Measurements from ENCODE around the gene CFL1. TPM values are rescaled to one million over a fixed set of nuclear protein-coding genes. Genes with fewer than 3 reads are reported as not detected.

Gene CFL1
- total RNA-seq, 8 experiments from 2014 or later, result 482 to 1,056 (median 733) TPM

DNA sequence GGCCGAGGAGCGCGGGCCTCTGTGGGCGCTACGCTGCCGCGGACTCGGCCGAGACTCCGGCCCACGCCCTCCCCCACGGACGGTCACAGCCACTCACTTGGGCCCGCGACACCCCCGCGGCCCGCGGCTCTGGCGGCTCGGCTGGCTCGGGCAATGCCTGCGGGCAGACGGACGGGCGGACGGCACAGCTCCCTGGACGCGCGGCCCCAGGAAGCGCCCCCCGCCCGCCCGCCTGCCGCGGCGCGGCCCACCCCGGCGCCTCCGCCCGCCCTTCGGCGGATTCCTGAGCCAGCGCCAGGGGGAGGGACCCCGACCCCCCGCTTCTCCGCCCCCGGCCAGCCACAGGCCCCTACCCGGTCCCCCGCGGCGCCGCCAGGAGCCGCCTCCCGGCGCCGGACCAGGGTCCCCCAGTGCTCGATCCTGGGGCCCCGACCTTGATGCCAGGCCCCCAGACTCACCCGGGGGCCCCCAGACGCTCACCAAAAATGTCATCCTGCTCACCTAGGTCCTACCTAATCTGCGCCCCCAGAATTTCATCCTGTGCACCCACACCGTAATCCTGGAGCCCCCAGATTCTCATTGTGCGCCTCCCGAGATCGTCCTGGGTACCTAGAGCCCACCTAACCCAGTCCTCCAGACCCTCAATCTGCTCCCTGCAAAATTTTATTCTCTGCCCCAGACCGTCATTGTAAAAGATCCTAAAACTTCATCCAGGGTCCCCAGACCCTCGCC, 14.8 kb upstream of the CFL1 start, which contains the start of gene EFEMP2:
EFEMP2 (minus strand) TSS at position 215 of the 732 bp plus-strand sequence. CDS start 446 bp downstream, outside the sequence.
- ATAC-seq (replicated peaks in 6 of 8), result peak; percentile 4 to 20 (median 13)
- WGBS, 10 experiments, result 6% methylated on average over 6 of the region's 69 CpGs; no CpG with 5 or more reads in 9 of the 10 experiments
- peak within 1 kb of the TSS in 1 of 2 donors; percentile 32 for H3K27ac ChIP-seq
- in situ Hi-C loops (cut with MboI; ENCODE audit: low pct_unique_long_range_greater_than_20kb in 2 of 9, low sequenced_read_pairs in 9 of 9, unreplicated experiment in 9 of 9), result no loop called here
- H3K4me1 ChIP-seq (replicated peaks in 1 of 2), result peaks cover 8 to 30% of the 10 kb centered on the region in 2 donors
- H3K4me3 ChIP-seq, result peak within 1 kb of the TSS; percentile 19 to 42 (median 37)

DNA sequence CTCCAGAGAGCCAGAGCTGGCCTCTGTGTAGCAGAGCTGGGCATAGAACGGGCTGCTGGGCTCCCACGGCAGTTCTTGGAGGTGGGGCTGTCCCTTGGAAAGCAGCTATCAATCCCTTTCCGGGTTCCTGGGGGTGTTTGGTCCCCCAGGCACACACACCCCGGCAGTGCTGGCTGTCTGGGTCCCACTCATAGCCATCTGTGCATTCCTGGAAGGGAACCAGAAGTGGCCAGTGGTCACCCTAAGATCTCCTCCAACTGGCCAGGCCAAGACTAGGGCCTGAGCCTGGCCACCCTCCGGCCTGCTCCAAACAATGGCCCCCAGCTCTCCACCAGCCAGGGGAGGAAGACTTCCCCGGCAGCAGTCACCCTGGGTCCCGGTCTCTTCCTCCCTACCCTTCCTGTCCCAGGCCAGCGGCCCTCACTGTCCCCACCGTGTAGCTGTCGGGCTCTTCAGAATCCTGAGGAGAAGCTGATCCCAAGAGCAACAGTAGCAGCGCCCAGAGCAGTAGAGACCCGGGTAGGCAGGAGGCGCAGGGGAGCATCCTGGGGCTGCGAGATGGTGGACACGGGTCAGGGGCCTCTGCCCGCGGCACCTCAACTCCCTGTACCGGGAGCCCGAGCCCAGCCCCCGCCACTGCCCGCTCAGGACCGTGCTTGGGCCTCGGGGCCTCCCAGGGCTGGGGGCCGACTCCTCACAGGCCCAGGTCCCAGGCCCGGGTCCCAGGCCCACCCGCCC, 14.0 kb upstream of the CFL1 start:
- in situ Hi-C loops (cut with MboI; ENCODE audit: low pct_unique_long_range_greater_than_20kb in 2 of 9, low sequenced_read_pairs in 9 of 9, unreplicated experiment in 9 of 9), result no loop called here
- 23 to 68% (median 58%) methylated on average over 1 to 5 of the region's 26 CpGs; no CpG with 5 or more reads in 6 of the 10 experiments for WGBS, 10 experiments
- H3K27ac ChIP-seq, result no peak overlapping the region
- H3K4me3 ChIP-seq, result peak overlapping the region in 4 of 5 donors; percentile 27 to 42 (median 38)
- H3K4me1 ChIP-seq (replicated peaks in 1 of 2), result peaks cover 8 to 31% of the 10 kb centered on the region in 2 donors
- ATAC-seq (replicated peaks in 6 of 8), result peak; percentile 3 to 34 (median 6)

DNA sequence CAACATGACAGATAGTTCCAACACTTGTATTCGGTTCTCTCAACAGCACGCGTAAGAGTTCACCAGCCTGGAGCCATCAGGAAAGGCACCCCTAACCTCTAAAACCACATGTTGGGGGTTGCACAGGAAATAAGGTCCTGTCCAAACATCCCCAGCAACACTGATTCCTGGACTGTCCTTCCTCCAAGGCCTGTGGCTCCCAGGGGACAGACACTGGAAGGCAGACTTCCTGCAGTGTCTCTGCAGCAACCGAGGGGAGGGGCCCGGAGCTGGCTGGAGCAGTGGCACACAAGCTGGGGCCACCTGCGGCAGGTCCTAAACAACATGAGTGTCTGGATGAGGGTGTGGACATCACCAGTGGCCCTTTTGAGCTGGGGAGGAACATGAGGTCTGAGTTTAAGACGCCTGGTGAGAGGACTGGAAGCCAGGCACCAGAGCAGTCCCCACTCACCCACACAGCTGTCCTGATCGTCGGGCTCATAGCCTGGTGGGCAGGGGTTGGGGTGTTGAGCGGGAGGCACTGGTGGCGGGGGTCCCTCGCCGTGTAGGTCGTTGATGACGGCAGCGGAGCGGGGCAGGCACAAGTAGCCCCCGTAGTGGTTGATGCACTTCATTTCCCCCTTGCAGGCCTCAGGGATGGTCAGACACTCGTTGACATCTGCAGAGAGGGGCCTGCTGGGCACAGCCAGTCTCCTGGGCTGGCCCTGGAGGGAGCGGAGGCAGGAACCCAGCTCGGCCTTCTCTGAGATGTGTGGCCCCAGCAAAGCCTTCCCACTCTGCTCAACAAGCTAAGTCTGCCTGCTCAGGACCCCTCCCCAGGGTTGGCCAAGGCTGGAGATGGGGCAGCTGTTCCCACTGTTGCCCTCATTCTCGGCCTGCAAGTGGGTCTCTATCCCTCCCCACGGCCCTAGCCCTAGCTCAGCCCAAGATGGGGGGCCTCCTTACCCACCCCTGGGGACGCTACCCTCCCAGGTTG, 13.0 kb upstream of the CFL1 start:
- Histone ChIP-seq H3K4me1 (replicated peaks in 1 of 2) (peaks cover 8 to 32% of the 10 kb centered on the region in 2 donors), H3K4me3 (no peak overlapping the region), H3K27ac (no peak overlapping the region)
- WGBS, 10 experiments, result 93 to 100% (median 100%) methylated on average over 1 to 3 of the region's 24 CpGs; no CpG with 5 or more reads in 7 of the 10 experiments
- in situ Hi-C loops (cut with MboI; ENCODE audit: low pct_unique_long_range_greater_than_20kb in 2 of 9, low sequenced_read_pairs in 9 of 9, unreplicated experiment in 9 of 9), result no loop called here
- no peak for ATAC-seq (replicated peaks in 6 of 8)

DNA sequence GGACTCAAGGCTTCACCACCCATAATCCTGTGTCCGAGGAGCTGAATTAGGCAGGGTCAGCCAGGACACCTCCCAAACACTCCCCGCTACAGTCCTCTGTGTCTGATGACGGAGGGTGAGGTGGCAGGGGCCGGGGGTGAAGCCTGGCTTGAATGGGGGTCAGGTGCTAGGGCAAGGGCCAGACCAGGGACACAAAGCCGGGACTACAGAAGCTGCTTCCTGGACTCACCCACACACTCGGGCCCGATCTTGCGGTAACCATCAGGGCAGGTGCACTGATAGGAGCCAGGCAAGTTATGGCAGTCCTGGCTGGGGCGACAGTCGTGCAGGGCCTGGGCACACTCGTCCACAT, 12.3 kb upstream of the CFL1 start:
- H3K4me3 ChIP-seq, result no peak overlapping the region
- 82 to 100% (median 100%) methylated on average over 1 to 2 of the region's 11 CpGs; no CpG with 5 or more reads in 7 of the 10 experiments for WGBS, 10 experiments
- H3K27ac ChIP-seq, result no peak overlapping the region
- peaks cover 8 to 32% of the 10 kb centered on the region in 2 donors for H3K4me1 ChIP-seq (replicated peaks in 1 of 2)
- in situ Hi-C loops (cut with MboI; ENCODE audit: low pct_unique_long_range_greater_than_20kb in 2 of 9, low sequenced_read_pairs in 9 of 9, unreplicated experiment in 9 of 9), result no loop called here
- no peak for ATAC-seq (replicated peaks in 6 of 8)

DNA sequence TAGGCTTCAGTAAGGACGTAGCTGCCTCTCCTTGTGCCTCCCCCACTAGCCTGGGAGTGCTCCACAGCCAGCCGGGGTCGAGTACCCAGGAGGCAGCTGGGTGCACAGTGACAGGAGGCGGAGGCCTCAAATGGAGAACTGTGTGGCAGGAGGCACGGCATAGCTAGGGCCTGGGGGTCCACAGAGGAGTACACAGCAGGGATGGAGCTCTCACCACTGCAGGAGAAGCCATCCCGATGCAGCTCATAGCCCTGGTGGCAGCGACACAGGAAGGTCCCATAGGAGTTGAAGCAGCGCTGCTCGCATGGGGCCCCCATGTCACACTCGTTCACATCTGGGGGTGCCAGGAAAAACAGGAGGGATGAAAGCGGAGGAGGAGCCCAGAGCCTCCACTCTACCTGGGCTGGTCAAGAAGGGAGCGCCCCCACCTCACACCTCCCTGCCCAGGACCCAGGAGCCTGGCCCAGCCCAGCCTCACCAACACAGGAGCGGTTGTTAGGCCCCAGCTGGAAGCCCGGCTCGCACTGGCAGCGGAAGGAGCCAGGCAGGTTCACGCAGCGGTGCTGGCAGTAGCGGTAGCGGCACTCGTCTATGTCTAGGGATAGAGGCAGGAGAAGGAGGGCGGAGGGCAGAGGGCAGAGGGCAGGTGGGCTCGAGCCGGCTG, 11.8 kb upstream of the CFL1 start:
- Histone ChIP-seq H3K4me1 (replicated peaks in 1 of 2) (peaks cover 8 to 32% of the 10 kb centered on the region in 2 donors), H3K27ac (no peak overlapping the region), H3K4me3 (no peak overlapping the region)
- no peak for ATAC-seq (replicated peaks in 6 of 8)
- in situ Hi-C loops (cut with MboI; ENCODE audit: low pct_unique_long_range_greater_than_20kb in 2 of 9, low sequenced_read_pairs in 9 of 9, unreplicated experiment in 9 of 9), result no loop called here
- 53 to 100% (median 76%) methylated on average over 1 to 9 of the region's 24 CpGs; no CpG with 5 or more reads in 5 of the 10 experiments for WGBS, 10 experiments

DNA sequence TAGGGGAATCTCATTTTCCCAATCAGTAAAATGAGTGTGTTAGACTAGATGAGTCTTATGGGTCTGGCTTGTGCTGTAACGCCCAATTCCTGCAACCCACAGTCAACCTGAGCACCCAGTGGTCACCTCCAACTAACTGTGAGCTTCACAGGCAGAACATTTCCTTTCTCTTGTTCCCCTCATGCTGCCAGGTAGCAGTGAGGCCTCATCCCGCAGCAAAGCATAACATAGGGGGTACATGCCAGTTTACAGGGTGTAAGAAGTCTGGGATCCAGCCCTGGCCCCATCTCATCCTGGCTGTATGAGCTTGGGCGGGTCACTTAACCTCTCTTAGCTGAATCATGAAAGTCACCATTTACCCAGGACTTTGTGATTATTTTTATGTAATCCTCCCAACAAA, 10.9 kb upstream of the CFL1 start:
- no peak overlapping the region for H3K27ac ChIP-seq
- H3K4me1 ChIP-seq (replicated peaks in 1 of 2), result peaks cover 8 to 32% of the 10 kb centered on the region in 2 donors
- no peak for ATAC-seq (replicated peaks in 6 of 8)
- 60 to 100% (median 100%) methylated on average over 1 to 2 of the region's 3 CpGs; no CpG with 5 or more reads in 3 of the 10 experiments for WGBS, 10 experiments
- in situ Hi-C loops (cut with MboI; ENCODE audit: low pct_unique_long_range_greater_than_20kb in 2 of 9, low sequenced_read_pairs in 9 of 9, unreplicated experiment in 9 of 9), result no loop called here
- H3K4me3 ChIP-seq, result no peak overlapping the region

DNA sequence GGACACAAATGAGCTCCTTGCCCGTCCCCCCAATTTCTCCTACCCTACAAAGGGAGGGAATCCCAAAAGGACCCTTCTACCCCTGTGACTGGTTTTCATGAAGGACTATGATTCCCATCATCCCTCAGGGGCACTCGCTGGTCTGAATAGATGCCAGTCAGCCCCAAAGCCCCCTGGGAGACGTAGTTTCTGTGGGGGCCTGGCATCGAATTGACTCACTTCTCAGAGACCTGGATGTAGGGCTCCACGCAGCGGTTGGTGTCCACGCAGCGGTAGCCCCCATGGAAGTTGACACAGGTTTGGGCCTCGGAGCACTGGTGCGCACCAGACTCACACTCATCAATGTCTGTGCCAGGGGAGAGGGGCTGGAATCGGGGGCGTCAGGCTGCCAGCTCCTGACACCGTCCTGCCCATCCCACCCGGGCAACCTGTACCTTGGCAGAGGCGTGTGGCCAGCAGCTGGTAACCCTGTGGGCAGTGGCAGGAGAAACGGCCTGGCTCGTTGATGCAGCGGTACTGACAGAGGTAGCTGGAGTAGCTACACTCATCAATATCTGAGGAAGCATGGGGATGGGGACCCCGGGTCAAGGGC, 10.2 kb upstream of the CFL1 start:
- Histone ChIP-seq H3K4me1 (replicated peaks in 1 of 2) (peaks cover 8 to 28% of the 10 kb centered on the region in 2 donors), H3K27ac (no peak overlapping the region), H3K4me3 (peak overlapping the region in 1 of 5 donors; percentile 21)
- peak in 5 of 8 experiments; percentile 18 to 43 (median 35) for ATAC-seq (replicated peaks in 6 of 8)
- 48 to 100% (median 57%) methylated on average over 2 to 5 of the region's 19 CpGs; no CpG with 5 or more reads in 6 of the 10 experiments for WGBS, 10 experiments
- in situ Hi-C loops (cut with MboI; ENCODE audit: low pct_unique_long_range_greater_than_20kb in 2 of 9, low sequenced_read_pairs in 9 of 9, unreplicated experiment in 9 of 9), result no loop called here

DNA sequence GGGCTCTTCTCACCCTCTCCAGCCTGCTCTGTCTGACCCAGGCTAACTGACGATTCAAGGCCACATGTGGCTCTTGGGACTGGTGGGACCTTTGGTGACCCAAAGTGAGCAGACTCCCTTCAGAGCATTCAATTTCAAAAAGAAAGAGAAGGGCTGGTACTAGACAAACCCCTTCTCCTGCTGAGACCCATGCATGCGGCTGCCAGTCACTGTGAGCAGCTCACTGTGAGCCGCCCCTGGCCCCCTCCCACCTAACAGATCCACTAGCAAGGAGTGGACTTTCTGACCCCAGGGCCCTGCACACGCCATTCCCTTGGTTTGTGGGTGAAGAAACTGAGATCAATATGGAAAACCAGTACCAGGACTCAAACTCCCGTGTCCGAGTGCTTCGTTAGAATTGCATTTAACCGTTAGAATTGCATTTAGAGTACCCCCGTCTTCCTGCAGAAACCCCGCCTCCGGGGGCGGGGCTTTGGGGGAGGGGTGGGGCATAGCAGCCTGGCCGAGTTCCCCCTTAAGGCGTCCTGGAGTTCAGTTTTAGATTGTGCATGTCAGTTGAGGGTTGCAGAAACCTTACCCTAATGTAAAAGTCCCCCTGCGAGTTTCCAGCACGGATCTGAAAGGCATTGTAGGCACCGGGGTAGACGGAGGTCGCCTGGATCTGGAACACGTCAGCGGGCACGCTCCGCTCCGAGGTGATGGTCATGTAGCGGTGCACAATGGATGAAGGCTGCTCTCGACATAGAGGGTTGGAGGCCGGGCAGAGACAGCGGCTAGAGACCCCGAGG, 9.5 kb upstream of the CFL1 start:
- in situ Hi-C loops (cut with MboI; ENCODE audit: low pct_unique_long_range_greater_than_20kb in 2 of 9, low sequenced_read_pairs in 9 of 9, unreplicated experiment in 9 of 9), result no loop called here
- WGBS, 10 experiments, result 22 to 53% (median 33%) methylated on average over 2 to 7 of the region's 29 CpGs; no CpG with 5 or more reads in 6 of the 10 experiments
- Histone ChIP-seq H3K4me1 (replicated peaks in 1 of 2) (peaks cover 8 to 22% of the 10 kb centered on the region in 2 donors), H3K4me3 (peak overlapping the region in 1 of 5 donors; percentile 21), H3K27ac (no peak overlapping the region)
- ATAC-seq (replicated peaks in 6 of 8), result peak in 5 of 8 experiments; percentile 1 to 28 (median 10)

DNA sequence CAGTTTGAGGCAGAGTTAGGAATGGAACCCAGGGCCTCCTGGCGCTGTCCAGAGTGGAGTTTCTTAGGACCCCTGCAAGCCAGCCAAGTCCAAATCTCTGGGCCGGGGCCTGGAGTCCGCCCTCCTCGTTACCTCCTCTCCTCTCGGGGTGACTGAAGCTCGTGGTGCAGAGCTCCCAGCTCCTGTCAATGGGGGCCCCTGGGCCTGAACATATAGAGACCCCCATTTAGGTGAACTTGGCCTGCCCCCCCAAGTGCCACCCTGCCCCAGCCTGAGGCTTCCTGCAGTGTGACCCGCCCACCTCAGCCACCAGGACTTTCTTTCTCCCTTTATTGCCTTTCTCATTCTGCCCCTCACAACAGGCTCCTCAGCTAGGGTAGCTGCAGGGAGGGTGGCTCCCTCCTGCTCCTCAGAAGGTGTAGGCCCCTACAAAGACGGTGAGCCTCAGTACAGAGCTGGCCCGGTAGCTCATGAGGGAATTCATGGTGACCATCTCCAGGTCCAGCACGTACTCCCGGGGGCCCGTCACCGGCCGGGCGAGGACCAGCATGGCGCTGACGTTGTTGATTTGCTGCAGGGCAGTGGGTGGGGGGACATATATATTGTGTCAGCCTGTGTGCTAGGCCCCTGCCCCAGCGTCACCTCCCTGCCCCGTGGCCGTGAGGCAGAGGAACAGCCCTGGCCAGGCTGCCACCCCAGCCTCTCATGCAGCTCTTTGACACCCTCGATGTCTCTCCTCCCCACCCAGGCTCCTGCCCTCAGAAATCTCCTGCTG, 8.7 kb upstream of the CFL1 start:
- Histone ChIP-seq H3K4me1 (replicated peaks in 1 of 2) (peaks cover 8 to 14% of the 10 kb centered on the region in 2 donors), H3K27ac (no peak overlapping the region), H3K4me3 (no peak overlapping the region)
- WGBS, 10 experiments, result 33 to 100% (median 90%) methylated on average over 1 to 13 of the region's 21 CpGs; no CpG with 5 or more reads in 5 of the 10 experiments
- in situ Hi-C loops (cut with MboI; ENCODE audit: low pct_unique_long_range_greater_than_20kb in 2 of 9, low sequenced_read_pairs in 9 of 9, unreplicated experiment in 9 of 9), result no loop called here
- ATAC-seq (replicated peaks in 6 of 8), result no peak

DNA sequence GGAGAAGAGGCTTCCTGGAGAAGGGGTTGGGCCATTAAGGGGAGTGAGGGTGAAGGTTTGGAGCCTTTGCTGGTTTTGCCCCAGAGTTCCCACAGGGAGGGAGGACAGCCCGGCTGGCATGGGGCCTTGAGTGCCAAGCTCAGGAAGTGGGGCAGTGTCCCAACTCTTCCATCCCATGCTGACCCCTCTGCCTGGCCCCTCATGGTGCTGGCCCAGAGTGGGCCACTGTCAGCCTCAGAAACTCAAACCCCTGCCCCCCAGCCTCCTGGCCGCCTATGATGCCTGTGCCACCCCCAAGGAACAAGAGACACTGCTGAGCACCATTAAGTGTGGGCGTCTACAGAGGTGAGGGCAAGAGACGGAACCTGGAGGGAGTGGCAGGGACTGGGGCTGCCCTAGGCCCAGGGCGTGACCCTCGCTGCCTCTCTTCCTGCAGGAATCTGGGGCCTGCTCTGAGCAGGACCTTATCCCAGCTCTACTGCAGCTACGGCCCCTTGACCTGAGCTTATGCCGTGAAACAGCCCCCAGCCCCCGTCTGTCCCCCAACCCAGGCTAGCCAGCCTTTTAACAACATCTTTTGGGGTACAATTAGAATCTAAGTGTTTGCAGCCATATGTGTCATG, 7.7 kb upstream of the CFL1 start:
- no peak for ATAC-seq (replicated peaks in 6 of 8)
- in situ Hi-C loops (cut with MboI; ENCODE audit: low pct_unique_long_range_greater_than_20kb in 2 of 9, low sequenced_read_pairs in 9 of 9, unreplicated experiment in 9 of 9), result no loop called here
- H3K4me1 ChIP-seq (replicated peaks in 1 of 2), result peaks cover 6 to 9% of the 10 kb centered on the region in 2 donors
- 80 to 100% (median 86%) methylated on average over 2 to 3 of the region's 9 CpGs; no CpG with 5 or more reads in 7 of the 10 experiments for WGBS, 10 experiments
- no peak overlapping the region for H3K4me3 ChIP-seq
- H3K27ac ChIP-seq, result no peak overlapping the region

Data from motor neuron (in vitro differentiated cells).